ENCODE data around the gene ZNF28. TPM values are rescaled to one million over a fixed set of nuclear protein-coding genes. Genes with fewer than 3 reads are reported as not detected.
"Not testable (repeated sequence)": the region's sequence is repeated elsewhere in the genome, so short reads cannot be mapped to it uniquely, and the experiment has no call there.

Gene ZNF28
- polyA plus RNA-seq (2012; ENCODE audit: low read depth, missing spikeins) = 5.3 TPM

DNA sequence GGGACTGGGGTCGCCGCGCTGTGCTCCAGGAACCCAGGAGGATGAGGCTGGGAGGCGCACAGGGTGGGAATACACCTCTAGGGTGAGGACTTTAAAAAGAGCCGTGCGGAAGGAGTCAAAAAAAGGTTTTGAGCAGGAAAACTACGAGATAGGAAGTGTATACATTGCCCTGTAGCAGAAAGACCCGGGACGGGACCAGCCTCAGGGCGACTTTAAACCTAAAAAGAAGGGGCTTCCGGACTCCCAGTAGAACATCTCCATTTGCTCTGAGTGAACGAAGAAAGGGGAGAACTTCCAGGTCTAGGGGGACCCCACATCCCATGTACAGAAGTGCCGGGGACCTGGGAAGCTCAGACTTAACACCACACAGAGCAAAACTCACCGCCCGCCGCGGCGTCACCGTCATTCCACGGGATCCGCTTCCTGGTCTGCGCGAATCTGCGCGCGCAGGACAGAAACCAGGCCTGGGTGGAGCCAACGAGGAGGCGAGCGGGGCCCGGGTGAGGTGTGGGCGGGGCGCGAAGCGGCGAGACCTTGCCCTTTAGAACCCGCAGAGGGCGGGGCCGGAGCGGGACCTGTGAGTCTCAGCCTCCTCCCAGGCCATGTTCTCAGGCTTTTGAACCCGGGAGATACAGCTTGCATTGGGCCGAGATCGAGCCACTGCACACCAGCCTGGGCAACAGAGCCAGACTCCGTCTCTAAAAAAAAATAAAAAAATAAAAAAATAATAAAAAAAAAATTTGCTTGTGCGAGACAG is at the start of gene ZNF28:
Gene ZNF28, minus strand, starts transcription at position 430 of the 757 bp plus-strand sequence. CDS start 3,675 bp downstream, outside the sequence.
- TF ChIP-seq POLR2A (IDR thresholded peaks at IDR 0.05; ENCODE audit: low read depth, low read length) = 0 out of 2 replicates have a peak, but pooled peaks have one; percentile 50
- FAIRE-seq = peak; percentile 99
- not testable (repeated sequence) for DNase-seq (ENCODE audit: insufficient read length, low spot score)

GRCh38 chr19:52868031-52868430 is 46.6 kb upstream of the ZNF28 start:
- FAIRE-seq; DNase-seq (ENCODE audit: insufficient read length, low spot score): not testable (repeated sequence)

DNA sequence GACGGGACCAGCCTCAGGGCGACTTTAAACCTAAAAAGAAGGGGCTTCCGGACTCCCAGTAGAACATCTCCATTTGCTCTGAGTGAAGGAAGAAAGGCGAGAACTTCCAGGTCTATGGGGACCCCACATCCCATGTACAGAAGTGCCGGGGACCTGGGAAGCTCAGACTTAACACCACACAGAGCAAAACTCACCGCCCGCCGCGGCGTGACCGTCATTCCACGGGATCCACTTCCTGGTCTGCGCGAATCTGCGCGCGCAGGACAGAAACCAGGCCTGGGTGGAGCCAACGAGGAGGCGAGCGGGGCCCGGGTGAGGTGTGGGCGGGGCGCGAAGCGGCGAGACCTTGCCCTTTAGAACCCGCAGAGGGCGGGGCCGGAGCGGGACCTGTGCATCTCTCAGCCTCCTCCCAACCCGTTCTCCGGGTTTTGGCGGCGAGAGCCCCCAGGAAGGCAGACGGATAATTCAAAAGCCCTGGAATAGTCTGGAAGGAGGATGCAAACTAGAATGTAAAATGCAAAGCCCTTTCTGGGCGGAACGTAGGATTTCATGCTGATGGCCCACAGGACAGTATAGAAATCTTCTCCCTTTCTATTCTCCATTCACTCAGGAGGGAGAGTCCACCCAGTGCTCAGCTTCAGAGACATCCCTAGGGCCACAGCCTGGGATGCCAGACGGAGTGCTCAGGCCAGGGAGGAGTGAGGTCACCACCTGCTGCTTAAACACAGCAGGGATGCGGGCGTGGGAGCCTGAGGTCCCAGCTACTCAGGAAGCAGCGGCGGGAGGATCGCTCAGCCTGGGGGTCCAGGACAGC is 36.2 kb upstream of the ZNF28 start, which contains the start of gene ZNF468:
Gene ZNF468, minus strand, starts transcription at position 242 of the 814 bp plus-strand sequence. CDS start 3,347 bp downstream, outside the sequence.
- TF ChIP-seq TAF1 (IDR thresholded peaks at IDR 0.05; ENCODE audit: low read depth, low read length) (peak; percentile 54; the same call in 1 of the 2 replicates), POLR2A (IDR thresholded peaks at IDR 0.05; ENCODE audit: low read depth, low read length) (peak; percentile 84), POLR2AphosphoS5 (IDR thresholded peaks at IDR 0.05; ENCODE audit: low read depth, low read length) (peak; percentile 81)
- peak; percentile 46 for DNase-seq (ENCODE audit: insufficient read length, low spot score)
- peak; percentile 100 for FAIRE-seq

DNA sequence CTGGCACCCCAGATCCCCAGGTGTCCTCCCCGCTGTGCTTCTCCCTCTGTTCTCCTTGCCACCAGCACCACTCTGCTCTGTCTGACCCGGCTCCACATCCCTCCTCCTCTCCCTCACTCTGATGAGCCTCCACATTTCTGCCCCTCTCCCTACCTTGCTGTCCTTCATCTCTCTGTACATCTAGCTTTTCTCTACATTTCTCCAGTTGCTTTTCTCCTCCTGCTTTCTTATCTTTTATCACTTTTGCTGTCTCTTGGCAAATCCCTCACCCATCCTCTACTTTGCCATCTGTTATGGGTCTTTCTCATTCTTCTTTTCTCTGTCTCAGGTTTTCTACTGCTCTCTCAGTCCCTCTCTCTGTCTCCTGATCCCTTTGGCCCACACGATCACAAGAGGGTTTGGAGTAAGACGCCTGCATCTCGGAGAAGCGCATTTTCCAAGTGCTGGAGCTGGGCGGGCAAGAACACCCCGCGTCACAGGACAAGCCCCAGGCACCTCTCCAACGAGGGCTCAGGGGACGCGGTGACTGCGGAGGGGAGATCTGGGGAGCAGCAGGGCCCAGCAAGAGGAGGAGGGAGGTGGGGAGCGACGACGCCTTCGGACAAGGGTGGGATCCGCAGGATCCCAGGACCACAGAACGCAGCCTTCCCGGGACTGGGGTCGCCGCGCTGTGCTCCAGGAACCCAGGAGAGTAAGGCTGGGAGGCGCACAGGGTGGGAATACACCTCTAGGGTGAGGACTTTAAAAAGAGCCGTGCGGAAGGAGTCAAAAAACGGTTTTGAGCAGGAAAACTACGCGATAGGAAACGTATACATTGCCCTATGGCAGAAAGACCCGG is 35.3 kb upstream of the ZNF28 start:
- not testable (repeated sequence) for DNase-seq (ENCODE audit: insufficient read length, low spot score); FAIRE-seq

DNA sequence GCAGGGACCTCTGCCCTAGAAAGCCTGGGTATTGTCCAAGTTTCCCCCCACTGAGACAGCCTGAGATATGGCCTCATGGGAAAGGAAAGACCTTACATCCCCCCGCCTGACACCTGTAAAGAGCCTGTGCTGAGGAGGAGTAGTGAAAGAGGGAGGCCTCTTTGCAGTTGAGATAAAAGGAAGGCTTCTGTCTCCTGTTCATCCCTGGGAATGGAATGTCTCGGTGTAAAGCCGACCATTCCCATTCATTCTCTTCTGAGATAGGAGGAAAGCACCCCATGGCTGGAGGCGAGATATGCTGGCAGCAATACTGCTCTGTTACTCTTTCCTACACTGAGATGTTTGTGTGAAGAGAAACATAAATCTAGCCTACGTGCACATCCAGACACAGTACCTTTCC is 25.9 kb upstream of the ZNF28 start:
- not testable (repeated sequence) for FAIRE-seq; DNase-seq (ENCODE audit: insufficient read length, low spot score)

- not testable (repeated sequence) for DNase-seq (ENCODE audit: insufficient read length, low spot score); FAIRE-seq
These were observed 19.5 kb upstream of the ZNF28 start for GRCh38 chr19:52840825-52841465.

GRCh38 chr19:52834289-52834688 is 12.9 kb upstream of the ZNF28 start:
- FAIRE-seq; DNase-seq (ENCODE audit: insufficient read length, low spot score): not testable (repeated sequence)

DNA sequence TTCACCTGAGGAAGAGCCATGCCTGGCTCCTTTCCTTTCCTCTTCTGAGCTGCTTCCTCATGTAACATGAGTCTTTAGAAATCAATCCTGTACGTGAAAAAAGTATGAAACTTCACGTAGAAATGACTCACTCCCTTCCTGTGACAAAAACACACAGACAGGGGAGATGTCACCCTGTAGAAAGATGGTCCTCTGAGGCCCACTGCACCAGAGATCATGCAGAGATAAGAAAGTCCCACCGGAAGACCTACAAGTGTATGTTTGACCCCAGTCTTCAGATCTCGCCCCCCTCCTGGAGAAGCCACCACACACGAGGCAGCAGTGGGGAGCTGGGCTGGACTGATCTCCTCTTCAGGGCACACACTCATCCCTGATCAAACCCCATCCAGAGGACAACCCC is 12.1 kb upstream of the ZNF28 start:
- FAIRE-seq; DNase-seq (ENCODE audit: insufficient read length, low spot score): not testable (repeated sequence)

GRCh38 chr19:52829866-52830265 is 8.4 kb upstream of the ZNF28 start:
- DNase-seq (ENCODE audit: insufficient read length, low spot score); FAIRE-seq: not testable (repeated sequence)

DNA sequence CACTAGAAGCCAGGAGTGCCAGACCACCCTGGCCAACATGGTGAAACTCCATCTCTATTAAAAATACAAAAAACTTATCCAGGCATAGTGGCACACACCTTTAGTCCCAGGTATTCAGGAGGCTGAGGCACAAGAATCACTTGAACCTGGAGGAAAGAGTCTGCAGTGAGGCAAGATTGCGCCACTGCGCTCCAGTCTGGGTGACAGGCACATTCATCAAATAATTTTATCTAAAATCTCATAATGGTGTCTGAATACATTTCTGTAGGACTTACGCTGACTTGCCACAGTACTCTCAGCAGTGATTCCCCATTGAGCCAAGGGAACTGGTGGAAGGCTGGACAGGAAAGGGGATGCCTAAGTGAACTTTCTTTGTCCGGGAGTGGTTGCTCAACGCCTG is 4.3 kb upstream of the ZNF28 start:
- DNase-seq (ENCODE audit: insufficient read length, low spot score) (no peak), FAIRE-seq (no peak)
- no peak for TF ChIP-seq POU2F2 (IDR thresholded peaks at IDR 0.05; ENCODE audit: low read depth, low read length)
- no peak for TF ChIP-seq PAX5 (IDR thresholded peaks at IDR 0.05; ENCODE audit: insufficient read depth, low read length, severe bottlenecking)
- TF ChIP-seq POLR2A (IDR thresholded peaks at IDR 0.05; ENCODE audit: low read depth, low read length) = no peak

DNA sequence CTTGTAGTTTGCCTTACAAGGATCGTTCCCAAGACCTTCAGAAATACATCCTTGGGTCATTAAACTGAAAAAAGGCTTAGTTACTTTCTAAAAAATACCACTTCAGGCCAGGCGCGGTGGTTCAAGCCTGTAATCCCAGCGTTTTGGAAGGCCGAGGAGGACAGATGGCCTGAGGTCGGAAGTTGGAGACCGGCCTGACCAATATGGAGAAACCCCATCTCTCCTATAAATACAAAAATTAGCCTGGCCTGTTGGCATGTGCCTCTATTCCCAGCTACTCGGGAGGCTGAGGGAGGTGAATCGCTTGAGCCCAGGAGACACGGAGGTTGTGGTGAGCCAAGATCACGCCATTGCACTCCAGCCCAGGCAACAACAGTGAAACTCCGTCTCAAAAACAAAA is 2.2 kb upstream of the ZNF28 start:
- DNase-seq (ENCODE audit: insufficient read length, low spot score) = no peak
- no peak for FAIRE-seq
- TF ChIP-seq TAF1 (IDR thresholded peaks at IDR 0.05; ENCODE audit: low read depth, low read length) (no peak), SPI1 (IDR thresholded peaks at IDR 0.05; ENCODE audit: low read depth, low read length) (no peak), POU2F2 (IDR thresholded peaks at IDR 0.05; ENCODE audit: low read depth, low read length) (no peak), POLR2AphosphoS5 (IDR thresholded peaks at IDR 0.05; ENCODE audit: low read depth, low read length) (no peak)

GRCh38 chr19:52820472-52821203 is 795 bp downstream of the ZNF28 start:
- not testable (repeated sequence) for DNase-seq (ENCODE audit: insufficient read length, low spot score)
- FAIRE-seq = peak; percentile 65

Data from GM12891 (cell line).